Upper lobe of left lung (tissue), 4 donors: ENCODE results near the gene RASSF9.

ENCODE experiments used
- CTCF ChIP-seq, 6 experiments: fragments of 450-650 bp in 4 of 6; fragments of 200-600 bp in 2 of 6; sonication (generic) in 2 of 6; IDR thresholded peaks; one replicate each; pipeline ENCODE4 v1.5.1; 2016 to 2019; ENCODE audit warnings: antibody characterized with exemption in 6 of 6
- POLR2A ChIP-seq, 4 donors: fragments of 450-650 bp; IDR thresholded peaks; one replicate each; pipeline ENCODE4 v1.5.1; 2016 to 2017; ENCODE audit warnings: antibody characterized with exemption in 4 of 4, mild to moderate bottlenecking in 2 of 4

- TF ChIP-seq CTCF (IDR thresholded peaks at IDR 0.05) (no peak), POLR2A (IDR thresholded peaks at IDR 0.05) (no peak)
Observed at GRCh38 chr12:85814071-85814470, 22.1 kb downstream of the RASSF9 start.
